ENCODE results near the gene TNRC6B.

DNA sequence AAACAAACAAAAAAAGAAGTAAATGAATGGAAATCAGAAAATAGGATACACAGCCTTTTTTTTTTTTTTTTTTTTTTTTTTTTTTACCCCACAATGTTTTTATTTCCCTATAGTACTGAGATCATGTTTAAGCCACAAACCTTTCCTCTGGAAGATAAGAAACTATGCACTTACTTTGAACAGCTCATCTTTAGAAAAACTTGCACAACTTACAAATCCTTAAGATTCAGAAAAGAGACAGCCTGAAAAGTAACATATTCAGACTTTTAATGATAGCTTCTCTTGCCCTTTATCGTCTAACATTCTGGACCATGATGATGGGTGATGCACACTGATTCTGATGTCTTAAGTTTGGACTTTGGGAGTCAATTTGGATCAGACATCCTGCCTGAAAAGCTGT, 80.3 kb downstream of the TNRC6B start:
- TF ChIP-seq POLR2A (IDR thresholded peaks at IDR 0.05) = no peak
- TF ChIP-seq, protein P1, sequence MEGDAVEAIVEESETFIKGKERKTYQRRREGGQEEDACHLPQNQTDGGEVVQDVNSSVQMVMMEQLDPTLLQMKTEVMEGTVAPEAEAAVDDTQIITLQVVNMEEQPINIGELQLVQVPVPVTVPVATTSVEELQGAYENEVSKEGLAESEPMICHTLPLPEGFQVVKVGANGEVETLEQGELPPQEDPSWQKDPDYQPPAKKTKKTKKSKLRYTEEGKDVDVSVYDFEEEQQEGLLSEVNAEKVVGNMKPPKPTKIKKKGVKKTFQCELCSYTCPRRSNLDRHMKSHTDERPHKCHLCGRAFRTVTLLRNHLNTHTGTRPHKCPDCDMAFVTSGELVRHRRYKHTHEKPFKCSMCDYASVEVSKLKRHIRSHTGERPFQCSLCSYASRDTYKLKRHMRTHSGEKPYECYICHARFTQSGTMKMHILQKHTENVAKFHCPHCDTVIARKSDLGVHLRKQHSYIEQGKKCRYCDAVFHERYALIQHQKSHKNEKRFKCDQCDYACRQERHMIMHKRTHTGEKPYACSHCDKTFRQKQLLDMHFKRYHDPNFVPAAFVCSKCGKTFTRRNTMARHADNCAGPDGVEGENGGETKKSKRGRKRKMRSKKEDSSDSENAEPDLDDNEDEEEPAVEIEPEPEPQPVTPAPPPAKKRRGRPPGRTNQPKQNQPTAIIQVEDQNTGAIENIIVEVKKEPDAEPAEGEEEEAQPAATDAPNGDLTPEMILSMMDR (IDR thresholded peaks at IDR 0.05) = no peak

Data from lower leg skin (tissue), 3 donors.